ENCODE results near the gene LGALS16.

DNA sequence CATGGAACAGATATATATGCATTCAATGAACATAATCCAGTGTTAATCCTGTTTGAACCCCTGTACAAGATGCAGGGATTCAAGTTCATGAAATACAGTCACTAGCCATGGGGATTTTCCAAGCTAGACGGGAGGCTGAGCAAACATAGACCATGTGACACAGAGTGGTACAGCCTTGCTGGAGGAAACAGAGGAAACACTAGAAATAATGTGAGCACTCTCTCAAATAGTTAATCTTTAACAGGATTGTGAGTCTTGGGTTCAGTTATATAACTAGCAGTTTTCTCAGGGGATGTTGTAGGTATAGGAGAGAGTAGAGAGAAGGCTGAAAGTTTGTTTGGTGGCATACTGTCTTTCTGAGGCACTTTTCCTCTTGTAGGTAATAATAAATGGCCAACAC lies 13.9 kb upstream of the LGALS16 start:
- TF ChIP-seq RFX5 (IDR thresholded peaks at IDR 0.05) (no peak), MAX (IDR thresholded peaks at IDR 0.05) (no peak), BHLHE40 (IDR thresholded peaks at IDR 0.05; ENCODE audit: low read depth, low read length) (no peak), EP300 (IDR thresholded peaks at IDR 0.05) (no peak), POLR2AphosphoS2 (conservative IDR thresholded peaks at IDR 0.05; ENCODE audit: low read length) (no peak), HDAC2 (IDR thresholded peaks at IDR 0.05) (no peak), POLR2A (IDR thresholded peaks at IDR 0.05; ENCODE audit: low read length) (no peak), HOXB13 (CRISPR knock-in tag; IDR thresholded peaks at IDR 0.05; ENCODE audit: low read depth) (no peak), ESRRA (IDR thresholded peaks at IDR 0.05; ENCODE audit: borderline replicate concordance, low read length) (no peak)
- TF ChIP-seq, protein P1, sequence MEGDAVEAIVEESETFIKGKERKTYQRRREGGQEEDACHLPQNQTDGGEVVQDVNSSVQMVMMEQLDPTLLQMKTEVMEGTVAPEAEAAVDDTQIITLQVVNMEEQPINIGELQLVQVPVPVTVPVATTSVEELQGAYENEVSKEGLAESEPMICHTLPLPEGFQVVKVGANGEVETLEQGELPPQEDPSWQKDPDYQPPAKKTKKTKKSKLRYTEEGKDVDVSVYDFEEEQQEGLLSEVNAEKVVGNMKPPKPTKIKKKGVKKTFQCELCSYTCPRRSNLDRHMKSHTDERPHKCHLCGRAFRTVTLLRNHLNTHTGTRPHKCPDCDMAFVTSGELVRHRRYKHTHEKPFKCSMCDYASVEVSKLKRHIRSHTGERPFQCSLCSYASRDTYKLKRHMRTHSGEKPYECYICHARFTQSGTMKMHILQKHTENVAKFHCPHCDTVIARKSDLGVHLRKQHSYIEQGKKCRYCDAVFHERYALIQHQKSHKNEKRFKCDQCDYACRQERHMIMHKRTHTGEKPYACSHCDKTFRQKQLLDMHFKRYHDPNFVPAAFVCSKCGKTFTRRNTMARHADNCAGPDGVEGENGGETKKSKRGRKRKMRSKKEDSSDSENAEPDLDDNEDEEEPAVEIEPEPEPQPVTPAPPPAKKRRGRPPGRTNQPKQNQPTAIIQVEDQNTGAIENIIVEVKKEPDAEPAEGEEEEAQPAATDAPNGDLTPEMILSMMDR (IDR thresholded peaks at IDR 0.05) = no peak
- TF ChIP-seq, protein P2, sequence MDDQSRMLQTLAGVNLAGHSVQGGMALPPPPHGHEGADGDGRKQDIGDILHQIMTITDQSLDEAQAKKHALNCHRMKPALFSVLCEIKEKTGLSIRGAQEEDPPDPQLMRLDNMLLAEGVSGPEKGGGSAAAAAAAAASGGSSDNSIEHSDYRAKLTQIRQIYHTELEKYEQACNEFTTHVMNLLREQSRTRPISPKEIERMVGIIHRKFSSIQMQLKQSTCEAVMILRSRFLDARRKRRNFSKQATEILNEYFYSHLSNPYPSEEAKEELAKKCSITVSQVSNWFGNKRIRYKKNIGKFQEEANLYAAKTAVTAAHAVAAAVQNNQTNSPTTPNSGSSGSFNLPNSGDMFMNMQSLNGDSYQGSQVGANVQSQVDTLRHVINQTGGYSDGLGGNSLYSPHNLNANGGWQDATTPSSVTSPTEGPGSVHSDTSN (IDR thresholded peaks at IDR 0.05) = no peak
